Umbilical cord (tissue), 2 donors: Measurements from ENCODE around the gene TOR2A. TPM values are rescaled to one million over a fixed set of nuclear protein-coding genes. Genes with fewer than 3 reads are reported as not detected.
"Not testable (repeated sequence)": the region's sequence is repeated elsewhere in the genome, so short reads cannot be mapped to it uniquely, and the experiment has no call there.

Source experiments
- DNase-seq: peaks from one replicate; pipeline ENCODE4 v3.0.0-alpha.2; 2015; ENCODE audit warnings: low spot score
- total RNA-seq: library from RNA; depleted of rRNA; stranded (reverse); fragments of >200 nt; gene quantifications from one replicate; pipeline ENCODE4 v1.2.3, GENCODE V29; 2014; ENCODE audit warnings: low replicate concordance; ENCODE audit not compliant: insufficient read depth

The TOR2A gene
- total RNA-seq, result 4.6 TPM

- peak; percentile 99 for DNase-seq
Observed at GRCh38 chr9:127734747-127735529, at the start of gene TOR2A. TOR2A (minus strand) TSS chr9:127735294; CDS start chr9:127735270, 24 bp downstream.

DNA sequence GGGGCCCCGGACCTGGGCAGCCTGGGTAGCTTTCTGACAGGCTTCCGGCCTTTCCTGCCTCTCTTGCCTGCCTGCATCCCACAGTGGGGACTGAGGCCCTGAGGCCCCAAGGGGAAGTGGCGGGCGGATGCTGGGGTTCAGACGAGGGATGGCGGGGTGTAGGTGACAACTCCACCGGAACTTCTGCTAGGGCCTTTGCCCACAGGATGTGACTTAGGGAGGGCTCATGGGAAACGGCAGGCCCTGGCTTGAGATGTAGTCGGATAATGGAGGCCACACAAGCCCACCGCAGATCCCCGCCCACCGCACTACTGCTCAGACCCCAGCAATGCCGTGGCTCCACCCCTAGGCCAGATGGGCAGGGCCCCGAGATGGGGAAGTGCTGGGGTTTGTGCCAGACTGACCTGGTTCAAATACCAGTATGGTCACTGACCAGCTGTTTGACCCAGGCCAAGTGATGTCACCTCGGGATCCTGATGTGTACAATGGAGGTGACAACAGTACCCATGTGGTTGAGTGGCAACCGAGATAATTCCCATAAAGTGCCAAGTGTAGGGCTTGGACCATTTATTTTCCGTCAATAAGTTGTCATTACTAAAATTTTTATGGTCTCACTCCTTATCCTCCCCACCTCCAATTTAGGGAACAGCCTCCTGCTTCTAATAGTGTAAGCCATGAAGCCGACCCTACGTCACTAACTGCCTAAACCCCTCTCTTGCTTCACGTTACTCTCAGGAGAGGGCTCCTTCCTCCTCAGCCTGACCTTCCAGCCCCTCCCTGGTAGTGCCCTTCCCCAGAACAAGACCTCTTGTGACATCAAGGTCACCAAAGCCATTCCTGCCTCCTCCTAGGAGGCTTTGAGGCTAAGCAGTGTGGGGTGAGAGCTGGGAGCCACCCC is 48.3 kb upstream of the TOR2A start:
- no peak for DNase-seq

DNA sequence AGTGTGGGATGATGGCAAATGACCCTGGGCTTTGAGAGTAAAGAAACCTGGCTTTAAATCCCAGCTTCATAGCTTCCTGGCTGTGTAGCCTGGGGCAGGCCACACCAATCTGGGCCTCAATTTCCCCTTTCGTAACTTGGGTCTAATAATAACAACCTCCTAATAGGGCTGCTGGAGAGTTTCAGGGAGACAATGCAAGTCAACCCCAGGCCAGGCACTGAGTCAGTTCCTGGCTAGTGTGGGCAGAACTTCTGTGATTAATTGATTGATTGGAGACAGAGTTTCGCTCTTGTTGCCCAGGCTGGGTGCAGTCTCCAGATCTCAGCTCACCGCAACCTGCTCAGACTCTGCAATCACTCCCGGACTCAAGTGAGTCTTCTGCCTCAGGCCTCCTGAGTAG is 46.7 kb upstream of the TOR2A start:
- DNase-seq, result no peak

- not testable (repeated sequence) for DNase-seq
Observed at GRCh38 chr9:127780909-127781308, 45.8 kb upstream of the TOR2A start.

GRCh38 chr9:127780126-127780885 is 45.2 kb upstream of the TOR2A start:
- no peak for DNase-seq

- DNase-seq, result no peak
Observed at GRCh38 chr9:127779136-127779981, 44.3 kb upstream of the TOR2A start.

GRCh38 chr9:127778280-127779135 is 43.4 kb upstream of the TOR2A start, which contains the start of gene SH2D3C:
SH2D3C (minus strand) TSS chr9:127778666; CDS start chr9:127778627, 39 bp downstream.
- DNase-seq, result no peak

- DNase-seq, result no peak
Observed at GRCh38 chr9:127777368-127777980, 42.4 kb upstream of the TOR2A start.

DNA sequence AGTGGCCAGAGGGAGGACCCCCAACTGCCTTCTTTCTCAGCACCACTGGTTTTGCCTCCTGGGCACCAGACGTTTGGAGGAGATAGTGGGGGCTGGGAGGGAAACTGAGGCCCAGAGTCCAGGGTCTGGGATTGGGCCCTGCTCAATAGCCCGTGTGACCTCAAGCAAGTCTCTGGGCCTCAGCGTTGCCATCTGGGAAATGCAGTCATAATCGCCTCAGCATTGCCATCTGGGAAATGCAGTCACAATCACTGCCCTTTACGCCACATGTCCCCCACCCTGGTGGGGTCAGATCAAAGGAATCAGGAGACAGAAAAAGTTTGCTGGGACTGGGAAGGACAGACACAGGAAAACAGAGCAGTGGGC is 41.8 kb upstream of the TOR2A start:
- DNase-seq, result no peak

DNA sequence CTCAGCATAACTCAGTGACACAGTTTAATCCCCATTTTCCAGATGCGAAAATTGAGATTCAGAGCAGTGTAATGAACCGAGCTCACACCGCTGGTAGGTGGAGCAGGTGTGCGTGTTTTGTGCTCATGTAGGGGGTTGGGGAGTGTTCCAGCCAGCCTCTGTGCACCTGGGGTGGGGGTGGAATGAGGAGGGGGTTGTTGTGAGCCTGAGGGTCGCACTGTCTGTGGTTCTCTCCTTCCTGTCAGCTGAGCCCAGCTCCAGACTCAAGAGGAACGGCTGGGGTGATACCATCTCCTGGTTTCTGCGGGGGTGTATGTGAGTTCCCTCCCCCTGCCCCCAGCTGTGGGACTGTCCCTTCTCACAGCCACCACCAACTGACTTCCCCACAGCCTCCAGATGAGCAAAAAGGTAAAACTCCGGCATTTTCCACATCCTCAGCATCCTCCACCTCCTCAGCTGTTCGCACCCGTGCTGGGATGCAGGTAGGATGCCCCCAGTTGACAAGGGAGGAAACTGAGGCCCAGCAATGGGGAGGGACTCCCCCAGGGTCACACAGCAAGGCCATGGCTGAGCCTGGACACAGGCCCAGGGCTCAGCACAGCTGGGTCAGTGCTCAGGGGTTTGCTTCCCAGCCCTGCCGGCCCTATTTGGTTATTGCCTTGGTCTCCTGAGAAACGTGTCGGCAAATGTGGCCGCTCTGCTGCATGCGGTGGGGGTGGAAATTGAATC is 41.3 kb upstream of the TOR2A start:
- no peak for DNase-seq

DNA sequence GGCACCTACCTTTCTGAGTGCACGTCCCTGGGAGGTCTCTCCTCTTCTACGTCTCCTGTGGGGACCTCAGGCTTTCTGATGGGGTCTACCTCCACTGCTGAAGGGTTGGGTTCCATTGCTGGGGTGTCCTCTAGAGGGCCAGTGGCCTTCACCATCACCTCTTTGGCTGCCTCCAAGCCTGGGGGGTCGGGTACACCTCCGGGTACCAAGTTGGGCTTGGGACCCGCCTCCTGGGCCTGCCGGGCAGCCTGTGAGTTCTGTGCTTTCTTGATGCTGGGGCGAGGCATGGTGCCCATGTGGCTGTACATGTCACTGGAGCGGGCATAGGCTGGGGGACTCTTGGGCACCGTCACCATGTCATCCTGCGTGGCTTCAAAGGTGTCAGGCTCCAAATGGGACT is 38.9 kb upstream of the TOR2A start:
- DNase-seq, result no peak

- DNase-seq, result no peak
Observed at GRCh38 chr9:127773272-127773671, 38.2 kb upstream of the TOR2A start.

GRCh38 chr9:127772603-127773002 is 37.5 kb upstream of the TOR2A start:
- no peak for DNase-seq

GRCh38 chr9:127771570-127772189 is 36.6 kb upstream of the TOR2A start:
- DNase-seq, result no peak

- DNase-seq, result peak; percentile 98
Observed at GRCh38 chr9:127770905-127771569, 35.9 kb upstream of the TOR2A start.

DNA sequence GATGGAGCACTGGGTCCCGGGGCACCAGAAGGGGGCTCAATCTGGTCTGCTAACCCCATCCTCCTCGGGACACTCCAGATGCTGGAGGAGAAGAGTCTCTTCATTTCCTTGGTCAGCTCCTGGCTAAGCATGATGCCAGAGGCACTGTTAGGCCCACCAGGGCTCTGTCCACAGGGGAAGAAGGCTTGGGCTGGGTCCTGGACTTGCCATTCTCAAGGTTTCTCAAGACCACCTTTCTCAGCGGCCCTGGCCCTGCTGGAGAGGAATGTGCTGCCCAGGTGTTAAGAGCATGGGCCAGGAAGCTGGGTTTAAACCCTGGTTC is 35.5 kb upstream of the TOR2A start:
- DNase-seq, result no peak

DNA sequence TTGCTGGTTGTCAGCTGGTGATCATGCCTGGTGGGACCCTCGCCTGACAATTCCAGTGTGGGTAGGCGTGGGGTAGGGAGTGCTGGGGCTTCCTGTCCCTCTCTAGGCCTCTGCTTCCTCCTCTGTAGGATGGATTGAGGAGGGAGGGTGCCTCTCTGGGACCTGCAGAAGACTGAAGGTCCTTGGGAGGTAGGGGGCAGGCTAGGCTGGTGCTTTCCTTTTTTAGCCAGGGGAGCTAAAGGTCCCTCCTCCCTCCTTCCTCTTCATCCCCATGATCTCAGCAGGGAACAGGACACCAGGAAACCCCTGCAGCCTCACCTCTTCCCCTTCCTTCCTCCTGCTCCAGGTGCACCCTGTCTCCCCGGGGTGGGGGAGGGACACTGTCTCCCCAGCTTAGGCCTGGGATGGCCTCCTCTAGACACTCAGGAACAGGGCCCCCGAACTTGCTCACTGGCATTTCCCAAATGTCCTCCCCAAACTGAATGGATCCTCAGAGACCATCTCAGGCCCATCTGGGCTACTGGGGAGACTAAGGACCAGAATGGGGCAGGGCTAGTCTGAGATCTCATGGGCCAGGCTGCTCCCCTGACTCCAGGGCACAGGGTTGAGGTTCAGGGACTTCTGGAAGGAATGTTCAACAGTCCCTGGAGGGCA is 35.0 kb upstream of the TOR2A start:
- no peak for DNase-seq
